B cell (primary cell): ENCODE results near the gene ZFPM1. TPM values are rescaled to one million over a fixed set of nuclear protein-coding genes. Genes with fewer than 3 reads are reported as not detected.

Experiments
- ATAC-seq: fragments of 200-7000 bp; cut with Tn5 transposase; one replicate; pipeline ENCODE4 v1.10.0; 2021; ENCODE audit warnings: low read depth, mild to moderate bottlenecking, moderate number of reproducible peaks, moderate library complexity
- CTCF ChIA-PET: fragments of 350-600 bp; sonication (Branson Sonifier 250); formaldehyde crosslinking; loops from one replicate; lab custom pipeline; 2021; ENCODE audit warnings: antibody characterized with exemption, inconsistent platforms; lab: Charles Lee
- POLR2A ChIA-PET: fragments of 350-600 bp; sonication (Branson Sonifier 250); formaldehyde crosslinking; loops from one replicate; lab custom pipeline; 2021; ENCODE audit warnings: antibody characterized with exemption; lab: Charles Lee
- DNase-seq: peaks from one replicate; pipeline ENCODE4 v3.0.0; 2013
- H2AFZ ChIP-seq: 2 replicates; pipeline ENCODE4 v1.6.1; 2012; ENCODE audit warnings: mild to moderate bottlenecking, low read depth, low read length; ENCODE audit not compliant: insufficient read depth, poor library complexity, severe bottlenecking
- H3K27ac ChIP-seq, 2 donors: 1 replicate in 1 of 2; 2 replicates in 1 of 2; pipeline ENCODE4 v1.5.1; 2012 to 2013; ENCODE audit warnings: low read length in 2 of 2, mild to moderate bottlenecking in 2 of 2, moderate library complexity in 1 of 2
- H3K27me3 ChIP-seq, 4 experiments: fragments of 200-600 bp in 1 of 4; sonication (generic) in 1 of 4; replicated peaks in 1 of 4; 1 replicate in 2 of 4; 2 replicates in 2 of 4; pipeline versions ENCODE4 v1.6.1 to v1.7.0; 2013 to 2016; ENCODE audit warnings: low read length in 3 of 4, mild to moderate bottlenecking in 2 of 4, mixed read lengths in 1 of 4, moderate library complexity in 1 of 4; ENCODE audit not compliant: insufficient read depth in 4 of 4, control insufficient read depth in 3 of 4; ENCODE audit errors: control extremely low read depth in 1 of 4
- H3K36me3 ChIP-seq, 2 experiments: replicated peaks in 1 of 2; 1 replicate in 1 of 2; 2 replicates in 1 of 2; pipeline versions ENCODE4 v1.6.1 to v1.7.1; 2013; ENCODE audit warnings: low read length in 1 of 2; ENCODE audit not compliant: insufficient read depth in 2 of 2, control insufficient read depth in 1 of 2; ENCODE audit errors: control extremely low read depth in 1 of 2, extremely low read depth in 1 of 2
- H3K4me1 ChIP-seq, 2 donors: fragments of 200-600 bp in 1 of 2; sonication (generic) in 1 of 2; 1 replicate in 1 of 2; 2 replicates in 1 of 2; pipeline versions ENCODE4 v1.5.1 to v1.6.1; 2013 to 2017; ENCODE audit warnings: low read length in 2 of 2; ENCODE audit not compliant: control insufficient read depth in 2 of 2, insufficient read depth in 2 of 2
- H3K4me2 ChIP-seq: replicated peaks from 2 replicates; pipeline ENCODE3; 2012; ENCODE audit warnings: mild to moderate bottlenecking, low read depth, low read length; ENCODE audit not compliant: poor library complexity, severe bottlenecking
- H3K4me3 ChIP-seq, 5 experiments: fragments of 200-600 bp in 1 of 5; sonication (generic) in 1 of 5; 1 replicate in 3 of 5; 2 replicates in 2 of 5; pipeline versions ENCODE4 v1.5.1 to v1.7.0; 2011 to 2016; ENCODE audit warnings: low read length in 4 of 5, mild to moderate bottlenecking in 4 of 5, low read depth in 2 of 5, control low read depth in 1 of 5, moderate library complexity in 1 of 5; ENCODE audit not compliant: insufficient read depth in 1 of 5; ENCODE audit errors: control extremely low read depth in 1 of 5, extremely low read depth in 1 of 5
- H3K79me2 ChIP-seq: fragments of 200-600 bp; sonication (generic); one replicate; pipeline ENCODE4 v1.6.0; 2016; ENCODE audit warnings: low read length; ENCODE audit not compliant: control insufficient read depth, insufficient read depth
- H3K9ac ChIP-seq: fragments of 200-600 bp; sonication (generic); 2 replicates; pipeline ENCODE4 v1.6.1; 2017; ENCODE audit warnings: mild to moderate bottlenecking, low read length, moderate library complexity
- H3K9me3 ChIP-seq, 3 donors: one replicate each; pipeline versions ENCODE4 v1.6.1 to v1.7.1; 2013; ENCODE audit warnings: low read length in 2 of 3; ENCODE audit not compliant: control insufficient read depth in 2 of 3, insufficient read depth in 1 of 3; ENCODE audit errors: control extremely low read depth in 1 of 3
- H4K20me1 ChIP-seq: 2 replicates; pipeline ENCODE4 v1.6.0; 2012; ENCODE audit warnings: mild to moderate bottlenecking, low read length; ENCODE audit not compliant: insufficient read depth, control insufficient read depth, poor library complexity, severe bottlenecking
- H3K27ac Mint-ChIP-seq: one replicate; pipeline ENCODE4 v1.8.0; 2021; ENCODE audit warnings: mixed read lengths
- H3K27me3 Mint-ChIP-seq: one replicate; pipeline ENCODE4 v1.8.0; 2021; ENCODE audit warnings: mixed read lengths
- H3K4me1 Mint-ChIP-seq: one replicate; pipeline ENCODE4 v1.8.0; 2021; ENCODE audit warnings: mixed read lengths
- H3K4me3 Mint-ChIP-seq: one replicate; pipeline ENCODE4 v1.8.0; 2021; ENCODE audit warnings: mixed read lengths
- H3K9me3 Mint-ChIP-seq: one replicate; pipeline ENCODE4 v1.8.0; 2022; ENCODE audit warnings: mixed read lengths; ENCODE audit not compliant: insufficient read depth
- CTCF ChIP-seq: fragments of 200-600 bp; IDR thresholded peaks from one replicate; pipeline ENCODE4 v1.8.0; 2022; ENCODE audit warnings: antibody characterized with exemption, mild to moderate bottlenecking
- EZH2 ChIP-seq: IDR thresholded peaks from 2 replicates; pipeline ENCODE4 v1.6.1; 2012; ENCODE audit warnings: borderline replicate concordance, low read depth, mild to moderate bottlenecking, moderate library complexity, low read length; ENCODE audit not compliant: insufficient read depth, poor library complexity, severe bottlenecking
- WGBS: methylation state at CpG from one replicate; pipeline ENCODE4 v1.1.5; 2013; ENCODE audit warnings: missing lambda C conversion rate; ENCODE audit not compliant: insufficient coverage; 5-methylcytosine and 5-hydroxymethylcytosine counted together
- intact Hi-C: fragments of 100-400 bp; cut with micrococcal nuclease; formaldehyde crosslinking; loops from one replicate; pipeline ENCODE4 v1.10.0; 2022
- polyA plus RNA-seq: library from polyadenylated mRNA; depleted of rRNA; stranded (reverse); fragments of >200 nt; gene quantifications from 2 replicates; pipeline ENCODE4 v1.2.3, GENCODE V29; 2012
- total RNA-seq, 2 donors: library from RNA; stranded (reverse); fragments of 120-200 nt in 1 of 2; gene quantifications; 1 replicate in 1 of 2; 2 replicates in 1 of 2; pipeline versions ENCODE4 v1.2.3 to v1.2.4, GENCODE V29; 2013 to 2022

Gene ZFPM1
- total and polyA plus RNA-seq, 2 donors (not counting 1 experiment from before 2014, with no cell fraction given), result 4.3 to 34.6 TPM

- peaks cover 6% of the 10 kb centered on the region for H3K9me3 Mint-ChIP-seq
- H3K4me2 ChIP-seq, result no peak overlapping the region
- H3K9ac ChIP-seq, result no peak overlapping the region
- H4K20me1 ChIP-seq, result no peaks in the 10 kb centered on the region
- DNase-seq, result no peak
- peaks cover 2 to 48% (median 25%) of the 10 kb centered on the region in 3 donors for H3K9me3 ChIP-seq
- 54% methylated on average over 3 of the region's 7 CpGs for WGBS
- H3K4me1 ChIP-seq, result peaks cover 6 to 18% of the 10 kb centered on the region in 2 donors
- intact Hi-C loops, result no loop called here
- no peak overlapping the region for H3K4me3 ChIP-seq
- H3K27me3 Mint-ChIP-seq, result peaks cover 5% of the 10 kb centered on the region
- no peak overlapping the region for H3K27ac Mint-ChIP-seq
- H3K4me3 Mint-ChIP-seq, result no peak overlapping the region
- no peak overlapping the region for H3K27ac ChIP-seq
- H3K27me3 ChIP-seq, result peaks cover 0 to 37% (median 1%) of the 10 kb centered on the region in 4 experiments
- CTCF ChIA-PET, result interaction anchor here (0.8 kb wide), 1 partner anchor 115 kb away, joined by 3 read pairs; no protein-coding TSS in a partner anchor
- POLR2A ChIA-PET, result no interaction called here
- peaks cover 8% of the 10 kb centered on the region for H3K4me1 Mint-ChIP-seq
- H2AFZ ChIP-seq, result no peak overlapping the region
- H3K79me2 ChIP-seq, result no peaks in the 10 kb centered on the region
- ATAC-seq, result no peak
- no peak for TF ChIP-seq EZH2
- no peak for TF ChIP-seq CTCF
- H3K36me3 ChIP-seq, result no peaks in the 10 kb centered on the region
Observed at GRCh38 chr16:88545781-88546180, 92.7 kb downstream of the ZFPM1 start.

- Histone ChIP-seq H3K4me2 (no peak overlapping the region), H3K36me3 (no peaks in the 10 kb centered on the region), H3K9me3 (peaks cover under 1 to 29% (median 10%) of the 10 kb centered on the region in 3 donors), H2AFZ (no peak overlapping the region), H3K27ac (no peak overlapping the region), H3K4me3 (no peak overlapping the region), H3K79me2 (no peaks in the 10 kb centered on the region), H3K9ac (no peak overlapping the region), H3K4me1 (peaks cover 6 to 41% of the 10 kb centered on the region in 2 donors), H4K20me1 (no peaks in the 10 kb centered on the region), H3K27me3 (peaks cover 0 to 24% (median 0%) of the 10 kb centered on the region in 4 experiments)
- no peak for TF ChIP-seq EZH2
- TF ChIP-seq CTCF, result no peak
- H3K4me1 Mint-ChIP-seq, result peaks cover 8% of the 10 kb centered on the region
- POLR2A ChIA-PET, result no interaction called here
- CTCF ChIA-PET, result no interaction called here
- peaks cover 4% of the 10 kb centered on the region for H3K27me3 Mint-ChIP-seq
- DNase-seq (no peak), ATAC-seq (no peak)
- H3K9me3 Mint-ChIP-seq, result peaks cover 5% of the 10 kb centered on the region
- H3K4me3 Mint-ChIP-seq, result no peak overlapping the region
- H3K27ac Mint-ChIP-seq, result no peak overlapping the region
- WGBS, result 71% methylated on average over 14 of the region's 15 CpGs
- intact Hi-C loops, result no loop called here
Observed at GRCh38 chr16:88548131-88548874, 95.2 kb downstream of the ZFPM1 start.
